GM21423 (cell line): ENCODE measurements around the gene FARP2.
"Not testable (repeated sequence)": the region's sequence is repeated elsewhere in the genome, so short reads cannot be mapped to it uniquely, and the experiment has no call there.

Source experiments
- ATAC-seq: cut with Tn5 transposase; IDR thresholded peaks from one replicate; pipeline ENCODE4 v1.9.1; 2021; ENCODE audit warnings: mild to moderate bottlenecking, moderate library complexity; ENCODE audit not compliant: unreplicated experiment

Gene FARP2

DNA sequence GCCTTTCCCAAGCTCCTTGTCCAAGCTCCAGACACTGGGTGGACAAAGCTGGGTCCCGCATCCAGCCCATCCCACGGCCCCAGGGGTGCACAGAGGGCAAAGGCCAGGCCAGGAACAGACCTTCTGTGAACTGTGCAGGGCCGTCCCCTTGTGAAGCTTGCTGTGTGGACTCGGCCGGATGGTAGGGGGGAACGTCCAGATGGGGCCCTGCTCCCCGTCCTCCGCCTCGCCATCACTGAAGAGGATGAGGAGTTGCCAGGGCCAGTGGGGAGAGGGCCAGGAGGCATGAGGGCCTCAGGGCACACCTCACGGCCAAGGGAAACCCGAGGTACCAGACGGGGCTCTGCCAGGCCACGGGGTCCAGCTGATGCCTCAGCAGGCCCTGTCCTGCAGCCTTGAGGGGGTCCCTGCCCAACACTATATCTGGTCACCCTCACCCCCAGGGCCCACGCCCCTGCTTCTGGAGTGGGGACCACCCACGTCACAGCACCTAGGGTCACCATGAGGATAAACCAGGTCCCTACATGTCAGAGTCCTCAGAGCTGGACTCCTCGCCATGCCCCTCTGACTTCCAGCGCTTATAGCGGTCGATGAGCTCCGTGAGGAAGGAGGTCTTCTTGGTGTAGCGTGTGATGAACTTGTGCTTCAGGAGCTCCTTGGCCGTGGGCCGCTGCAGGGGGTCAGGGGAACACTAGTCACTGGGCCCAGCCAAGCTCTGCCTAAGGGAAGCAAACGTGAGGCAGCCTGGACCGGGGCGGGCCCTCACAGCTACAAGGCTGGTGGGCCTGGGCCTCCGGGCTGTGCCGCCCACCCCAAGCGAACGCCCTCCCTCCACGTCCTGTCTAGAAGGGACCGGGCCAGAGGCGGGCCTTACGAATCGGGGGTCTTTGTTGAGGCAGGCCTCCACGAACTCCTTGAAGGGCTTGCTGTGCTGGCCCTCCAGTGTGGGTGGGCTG lies 142.3 kb downstream of the FARP2 start:
- ATAC-seq, result no peak

DNA sequence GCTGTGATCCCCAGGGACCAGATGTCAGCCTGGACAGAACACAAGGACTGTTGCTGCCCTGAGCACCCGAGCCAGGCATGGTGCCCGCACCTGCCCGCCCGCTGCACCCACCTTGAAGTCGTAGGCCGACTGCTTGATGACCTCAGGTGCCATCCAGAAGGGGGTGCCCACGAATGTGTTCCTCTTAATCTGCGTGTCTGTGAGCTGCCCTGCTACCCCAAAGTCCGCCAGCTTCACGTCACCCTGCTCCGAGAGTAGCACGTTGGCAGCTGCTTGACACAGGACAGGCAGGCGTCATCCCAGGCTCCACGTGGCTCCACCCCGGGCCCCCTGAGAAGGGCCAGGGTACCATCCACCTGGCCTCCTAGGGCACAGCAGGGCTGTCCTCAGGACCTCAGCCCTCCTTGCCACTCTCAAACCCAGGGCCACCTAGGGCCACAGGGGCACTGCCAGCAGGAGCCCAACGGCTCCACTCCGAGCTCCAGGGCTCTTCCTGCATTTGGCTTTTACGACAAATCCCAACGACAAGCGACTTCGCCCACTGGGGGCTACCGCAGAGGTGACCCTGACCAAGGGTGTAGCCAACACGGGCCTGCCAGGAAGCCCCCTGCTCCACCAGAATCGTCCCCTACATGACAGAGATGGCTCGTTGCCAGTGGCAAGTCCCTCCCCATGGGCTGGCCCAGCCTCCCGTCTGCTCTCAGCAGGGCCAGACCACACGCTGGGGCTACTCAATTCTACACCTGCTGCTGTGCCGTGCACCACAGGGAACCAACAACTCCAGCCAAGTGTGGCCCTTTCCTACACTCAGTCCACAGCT lies 143.3 kb downstream of the FARP2 start:
- no peak for ATAC-seq

DNA sequence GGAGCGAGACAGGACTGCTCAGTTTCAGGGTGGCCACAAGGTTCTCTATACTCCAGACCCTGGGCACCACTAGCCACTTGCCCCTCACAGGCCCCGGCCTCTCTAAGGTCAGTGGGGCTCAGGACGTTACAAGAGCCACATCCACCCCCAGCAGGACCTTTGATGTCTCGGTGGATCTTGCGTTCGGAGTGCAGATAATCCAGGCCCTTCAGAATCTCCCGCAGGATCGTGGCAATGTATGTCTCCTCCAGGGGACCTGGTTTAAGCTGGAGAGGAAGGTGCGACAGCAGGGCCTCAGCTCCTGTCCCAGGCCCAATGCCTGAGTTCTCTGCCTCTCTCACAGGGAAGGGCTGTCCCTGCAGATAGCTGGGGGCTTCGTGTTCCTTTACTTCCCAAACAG lies 143.9 kb downstream of the FARP2 start:
- no peak for ATAC-seq

DNA sequence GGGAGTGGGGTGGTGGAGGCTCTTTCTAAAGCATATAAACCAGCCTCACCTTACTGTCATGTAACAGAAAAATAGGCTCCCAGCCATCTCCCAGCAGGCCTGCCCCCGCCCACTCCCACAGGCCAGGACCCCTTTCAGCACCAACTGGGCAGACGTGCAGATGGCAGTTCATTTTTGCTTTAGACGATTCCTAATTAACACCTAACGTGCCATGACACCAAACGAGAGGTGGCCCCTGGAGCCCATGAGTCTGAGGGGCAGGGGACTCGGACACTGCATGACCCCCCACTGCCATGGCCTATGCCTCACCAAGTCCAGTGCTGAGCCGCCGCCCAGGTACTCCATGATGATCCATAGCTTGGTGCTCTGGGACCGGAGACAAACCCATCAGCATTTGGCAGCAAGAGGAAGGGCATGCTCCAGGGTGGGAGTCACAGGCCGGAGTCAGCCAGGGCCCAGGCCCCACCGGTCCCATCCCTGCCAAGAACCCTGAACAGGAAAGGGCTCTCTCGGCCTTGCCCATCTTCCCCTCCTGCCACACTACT lies 144.4 kb downstream of the FARP2 start:
- no peak for ATAC-seq

DNA sequence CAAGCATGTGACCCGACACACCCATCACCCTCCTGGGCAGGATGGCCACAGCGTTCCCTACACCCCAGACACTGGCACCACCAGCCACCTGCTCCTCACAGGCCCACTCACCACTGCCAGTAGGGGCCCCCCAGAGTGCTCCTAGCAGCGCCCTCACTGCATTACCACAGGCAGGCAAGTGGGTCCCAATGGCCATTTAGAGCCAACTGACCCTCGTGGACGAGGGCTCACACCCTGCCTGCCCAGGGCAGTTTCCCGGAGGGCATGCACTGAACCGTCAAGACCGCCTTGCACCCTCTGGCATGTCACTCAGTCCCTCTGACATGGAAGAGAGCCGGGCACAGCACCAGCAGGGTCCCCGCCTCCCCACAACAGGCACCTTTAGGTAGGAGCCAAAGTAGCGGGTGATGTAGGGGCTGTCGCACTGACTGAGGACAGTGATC lies 145.0 kb downstream of the FARP2 start:
- no peak for ATAC-seq

DNA sequence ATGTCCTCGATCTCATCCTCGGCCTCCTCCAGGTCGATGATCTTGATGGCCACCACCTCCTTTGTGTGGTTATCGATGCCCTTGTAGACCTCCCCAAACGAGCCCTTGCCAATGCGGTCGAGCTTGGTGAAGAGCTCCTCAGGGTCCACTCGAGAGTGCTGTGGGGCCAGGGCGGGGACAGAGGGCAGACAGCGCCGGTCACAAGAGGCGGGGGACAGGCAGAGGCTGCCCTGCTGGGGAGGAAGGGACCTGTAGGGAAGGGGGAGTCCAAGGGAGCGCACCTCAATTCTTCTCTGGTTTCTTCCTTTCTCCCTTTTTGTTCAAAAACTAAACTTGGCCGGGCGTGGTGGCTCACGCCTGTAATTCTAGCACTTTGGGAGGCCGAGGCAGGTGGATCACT lies 145.5 kb downstream of the FARP2 start:
- ATAC-seq, result no peak

DNA sequence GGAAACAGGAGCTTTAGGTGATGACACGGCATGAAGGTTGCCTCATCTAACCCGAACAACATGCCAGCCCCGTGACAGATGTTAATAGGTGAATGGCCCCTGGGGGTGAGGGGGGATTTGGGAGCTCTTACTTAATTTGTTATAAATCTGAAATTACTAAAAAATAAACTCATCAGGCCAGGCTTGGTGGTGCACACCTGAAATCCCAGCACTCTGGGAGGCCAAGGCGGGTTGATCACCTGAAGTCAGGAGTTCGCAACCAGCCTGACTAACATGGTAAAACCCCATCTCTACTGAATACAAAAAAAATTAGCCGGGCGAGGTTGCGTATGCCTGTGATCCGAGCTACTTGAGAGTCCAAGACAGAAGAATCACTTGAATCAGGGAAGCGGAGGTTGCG lies 146.2 kb downstream of the FARP2 start:
- no peak for ATAC-seq

DNA sequence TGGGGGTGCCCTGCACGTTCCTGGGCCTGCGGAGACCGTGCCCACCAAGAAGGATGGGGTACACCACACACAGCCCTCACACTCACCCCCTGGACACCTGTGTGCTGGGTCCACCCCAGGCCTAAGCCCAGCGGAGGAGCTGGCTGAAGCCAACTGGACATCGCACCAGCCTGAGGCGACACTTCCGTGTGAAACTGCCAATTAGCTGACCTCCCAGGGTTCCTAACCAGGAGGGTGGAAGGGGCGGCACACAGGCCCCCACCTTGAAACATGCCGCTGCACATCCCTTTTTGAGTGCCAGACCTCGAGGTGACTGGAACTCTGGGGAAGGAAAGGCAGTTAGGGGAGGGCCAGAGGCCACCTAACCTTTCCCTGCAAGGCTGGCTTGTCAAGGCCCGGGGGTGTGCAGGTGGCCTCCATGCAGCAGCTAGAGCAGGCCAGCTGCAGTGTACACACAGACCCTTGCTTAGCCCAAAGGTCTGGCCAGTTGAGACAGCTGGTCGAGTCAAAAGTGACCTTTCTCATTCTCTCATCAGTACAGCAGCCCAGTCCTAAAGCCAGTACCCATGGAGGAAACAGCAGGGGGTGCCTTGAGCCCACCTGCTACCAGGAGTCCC lies 147.8 kb downstream of the FARP2 start:
- ATAC-seq, result no peak

DNA sequence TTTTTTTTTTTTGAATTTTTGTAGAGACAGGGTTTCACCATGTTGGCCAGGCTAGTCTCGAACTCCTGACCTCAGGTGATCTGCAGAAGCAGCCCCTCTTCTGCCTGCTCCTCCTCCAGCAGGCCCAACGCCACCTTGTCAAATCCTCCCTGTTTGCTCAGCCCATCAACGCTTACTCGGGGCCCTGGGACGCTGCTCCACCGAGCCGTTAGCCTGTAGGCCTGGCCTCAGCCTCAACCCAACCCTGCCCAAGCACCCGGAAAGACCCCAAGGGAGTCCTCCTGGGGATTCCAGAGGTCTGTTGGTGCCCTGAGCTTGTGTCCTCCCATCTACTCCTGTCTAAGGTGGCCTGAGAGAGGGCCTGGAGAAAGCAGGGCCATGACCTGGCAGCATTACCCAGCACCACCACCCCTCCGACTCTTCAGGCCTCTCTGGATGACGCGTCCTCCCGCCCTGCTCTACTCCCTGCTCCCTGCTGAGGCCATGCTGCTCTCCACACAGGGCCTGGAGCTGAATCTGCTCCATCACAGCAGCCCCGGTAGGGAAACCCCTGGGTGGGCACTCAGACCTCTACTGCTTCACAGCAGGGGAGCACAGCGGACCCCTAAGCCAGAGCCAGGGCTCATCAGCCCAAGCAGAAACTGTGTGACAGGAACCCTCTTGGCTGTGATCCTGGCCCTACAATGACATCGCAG lies 149.1 kb downstream of the FARP2 start:
- ATAC-seq, result no peak

DNA sequence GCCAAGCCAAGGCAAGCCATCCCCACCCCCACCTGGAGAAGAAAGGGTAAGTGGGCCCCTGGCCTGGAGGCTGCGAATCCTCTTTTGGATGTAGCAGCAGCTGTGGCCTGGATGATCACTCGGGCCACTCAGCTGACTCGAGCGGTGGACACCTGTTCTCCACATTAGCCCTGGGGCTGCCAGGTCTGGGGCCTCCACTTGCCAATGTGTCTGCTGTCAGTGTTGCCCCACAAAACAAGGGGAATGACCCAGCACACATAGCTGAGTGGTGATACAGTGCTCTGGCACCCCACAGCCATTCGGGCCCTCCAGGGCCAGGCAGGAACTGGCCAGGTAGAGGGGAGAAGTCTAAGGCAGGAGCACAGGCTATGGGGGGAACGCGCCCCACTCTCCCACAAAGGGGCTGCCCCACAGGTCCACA lies 149.7 kb downstream of the FARP2 start:
- ATAC-seq, result no peak

DNA sequence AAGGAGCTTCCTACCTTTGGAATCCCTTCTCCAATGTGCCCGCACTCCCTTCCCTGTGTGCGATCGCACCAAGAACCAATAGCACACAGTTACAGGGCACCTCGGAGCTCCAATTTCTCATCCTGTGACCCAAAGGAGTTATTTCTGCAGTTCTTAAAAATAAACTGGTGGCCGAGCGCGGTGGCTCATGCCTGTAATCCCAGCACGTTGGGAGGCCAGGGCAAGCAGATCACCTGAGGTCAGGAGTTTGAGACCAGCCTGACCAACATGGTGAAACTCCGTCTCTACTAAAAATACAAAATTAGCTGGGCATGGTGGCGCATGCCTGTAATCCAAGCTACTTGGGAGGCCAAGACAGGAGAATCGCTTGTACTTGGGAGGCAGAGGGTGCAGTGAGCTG lies 150.2 kb downstream of the FARP2 start:
- ATAC-seq, result not testable (repeated sequence)

DNA sequence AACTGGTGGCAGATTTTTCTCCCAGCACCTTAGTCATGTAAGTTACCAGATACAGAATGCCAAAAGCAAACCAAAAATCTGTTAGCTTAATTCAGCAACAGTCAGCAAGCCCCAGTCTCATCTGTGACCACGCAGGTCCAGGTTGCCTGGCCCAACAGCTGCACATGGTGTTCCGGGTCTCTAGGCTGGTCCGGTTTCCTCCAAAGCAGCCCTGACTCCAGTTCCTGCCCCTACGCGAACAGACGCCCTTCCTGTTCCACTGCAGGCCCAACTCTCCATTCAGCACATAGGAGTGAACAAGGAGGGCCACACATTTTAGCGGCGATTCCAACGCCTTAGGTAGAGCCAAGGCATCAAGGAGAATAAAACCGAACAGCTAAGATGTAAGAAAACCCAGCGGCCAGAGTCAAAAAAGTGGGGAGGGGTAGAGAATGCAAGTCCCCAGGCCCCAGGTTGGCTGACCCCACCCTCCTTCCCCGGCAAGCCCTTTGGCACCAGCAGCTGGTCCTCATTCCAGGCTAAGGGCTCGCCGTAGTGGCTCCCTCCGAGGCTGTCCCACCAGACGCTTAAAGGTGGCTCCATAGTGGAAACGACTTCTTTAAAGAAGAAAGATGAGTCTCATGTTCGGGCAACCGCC lies 150.8 kb downstream of the FARP2 start:
- ATAC-seq, result no peak

DNA sequence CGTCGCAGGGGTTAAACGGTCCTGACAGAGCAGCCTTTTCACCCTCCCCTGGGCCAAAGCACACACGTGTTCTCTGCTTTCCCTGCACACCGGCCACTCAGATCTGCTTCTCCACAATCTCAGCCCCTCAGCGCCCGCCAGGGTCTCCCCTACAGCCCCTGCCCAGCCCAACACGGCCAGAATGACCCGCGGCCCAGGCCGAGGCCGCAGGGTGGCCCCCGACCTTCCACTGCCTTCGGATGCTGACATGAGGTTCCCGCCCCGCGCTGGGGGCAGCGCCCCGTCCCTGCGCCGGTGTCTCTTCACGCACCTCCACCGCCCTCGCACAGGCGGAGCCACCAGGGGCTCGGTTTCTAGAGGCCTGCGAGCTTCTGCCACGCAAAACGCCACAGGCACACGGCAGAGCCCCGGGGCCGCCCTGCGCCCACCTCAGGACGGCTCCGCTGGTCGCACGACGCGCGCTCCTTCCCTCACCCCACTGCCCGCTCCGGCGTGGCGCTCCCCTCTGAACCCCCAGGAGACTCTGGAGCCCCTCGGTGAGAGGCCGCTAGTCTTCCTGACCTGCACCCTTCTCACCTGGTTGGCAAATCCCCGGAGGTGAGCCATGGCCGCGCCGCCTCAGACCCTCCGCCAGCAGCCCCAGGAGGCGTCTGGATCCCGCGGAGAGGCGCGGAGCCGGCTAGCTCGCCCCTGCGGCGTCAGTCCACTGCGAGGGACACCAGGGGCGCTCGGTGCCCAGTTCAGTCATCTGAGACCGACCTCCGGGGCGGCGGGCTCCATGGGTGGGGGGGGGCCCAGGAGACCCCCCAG lies 151.6 kb downstream of the FARP2 start:
- peak; percentile 34 for ATAC-seq

DNA sequence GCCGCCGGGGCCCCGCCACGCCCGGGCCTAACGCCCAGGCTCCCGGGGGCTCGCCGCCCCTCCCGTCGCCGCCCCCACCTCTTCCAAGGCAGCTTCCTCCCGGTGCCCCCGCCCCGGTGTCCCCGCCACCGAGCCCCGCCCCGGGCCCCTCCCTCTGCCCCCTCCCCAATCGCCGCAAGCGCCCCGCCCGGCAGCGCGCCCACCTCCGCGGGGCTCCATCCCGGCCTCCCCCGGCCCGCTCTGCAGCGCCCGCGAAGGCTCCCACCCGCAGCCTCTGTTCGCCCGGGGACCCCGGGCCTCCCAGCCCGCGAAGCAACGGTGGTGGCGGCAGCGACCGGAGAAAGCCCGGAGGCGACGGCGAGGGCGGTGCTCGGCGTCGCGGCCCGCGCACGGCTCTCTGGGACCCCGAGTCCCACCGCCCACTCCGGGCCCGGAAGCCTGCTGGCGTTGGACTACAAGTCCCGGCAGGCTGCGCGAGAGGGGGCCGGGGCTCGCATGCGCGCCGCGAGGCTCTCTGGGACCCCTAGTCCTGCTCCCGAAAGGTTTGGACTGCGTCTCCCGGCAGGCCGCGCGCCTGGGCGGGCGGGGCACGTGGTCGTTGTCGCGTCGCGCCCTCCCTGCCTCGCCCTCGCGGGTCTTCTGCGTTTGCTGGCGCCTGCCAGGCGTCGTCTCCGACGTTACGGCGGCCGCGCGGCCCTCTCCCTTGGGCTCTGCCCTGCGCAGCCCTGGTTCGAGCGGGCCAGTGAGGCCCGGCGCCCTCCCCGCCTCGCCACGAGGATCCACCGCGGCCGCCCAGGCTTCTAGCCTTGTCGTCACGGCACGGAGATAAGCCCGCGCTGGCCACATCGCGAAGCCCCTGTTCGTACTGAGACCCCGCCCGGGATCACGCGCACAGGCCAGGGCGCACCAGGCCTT lies 152.4 kb downstream of the FARP2 start, which contains the start of gene STK25:
Gene STK25, minus strand, starts transcription at position 345 of the 915 bp plus-strand sequence. CDS start 549 bp downstream, outside the sequence.
- peak; percentile 91 for ATAC-seq

DNA sequence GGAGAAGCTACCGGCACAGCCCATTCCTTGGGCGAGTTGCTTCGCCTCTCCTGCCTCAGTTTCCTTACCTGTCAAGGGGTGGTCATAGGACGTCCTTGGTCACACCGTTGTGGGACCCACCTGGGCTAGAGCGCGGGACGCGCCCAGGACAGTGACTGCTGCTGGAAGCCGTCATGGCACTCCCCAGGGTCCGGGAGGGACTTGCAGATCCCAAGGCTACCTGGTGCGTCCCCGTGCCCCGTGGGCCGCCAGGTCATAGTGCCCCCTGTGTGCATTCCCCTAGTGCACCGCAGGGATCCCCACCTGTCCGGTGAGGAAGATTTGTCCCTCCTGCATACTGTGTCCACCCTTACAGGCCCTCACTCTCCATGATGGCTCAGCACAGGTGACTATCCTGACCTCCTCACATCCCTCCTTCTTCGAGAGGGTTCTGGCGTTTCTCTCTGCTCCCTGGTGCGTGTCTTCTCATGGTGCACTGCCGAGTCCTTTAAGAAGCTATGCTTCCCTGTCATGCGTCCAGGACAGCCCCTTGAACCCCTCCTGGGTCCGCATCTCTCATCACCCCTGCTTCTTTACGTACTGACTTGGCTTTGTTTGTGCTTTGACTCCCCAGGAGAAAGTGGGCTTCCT lies 153.2 kb downstream of the FARP2 start:
- ATAC-seq, result no peak

DNA sequence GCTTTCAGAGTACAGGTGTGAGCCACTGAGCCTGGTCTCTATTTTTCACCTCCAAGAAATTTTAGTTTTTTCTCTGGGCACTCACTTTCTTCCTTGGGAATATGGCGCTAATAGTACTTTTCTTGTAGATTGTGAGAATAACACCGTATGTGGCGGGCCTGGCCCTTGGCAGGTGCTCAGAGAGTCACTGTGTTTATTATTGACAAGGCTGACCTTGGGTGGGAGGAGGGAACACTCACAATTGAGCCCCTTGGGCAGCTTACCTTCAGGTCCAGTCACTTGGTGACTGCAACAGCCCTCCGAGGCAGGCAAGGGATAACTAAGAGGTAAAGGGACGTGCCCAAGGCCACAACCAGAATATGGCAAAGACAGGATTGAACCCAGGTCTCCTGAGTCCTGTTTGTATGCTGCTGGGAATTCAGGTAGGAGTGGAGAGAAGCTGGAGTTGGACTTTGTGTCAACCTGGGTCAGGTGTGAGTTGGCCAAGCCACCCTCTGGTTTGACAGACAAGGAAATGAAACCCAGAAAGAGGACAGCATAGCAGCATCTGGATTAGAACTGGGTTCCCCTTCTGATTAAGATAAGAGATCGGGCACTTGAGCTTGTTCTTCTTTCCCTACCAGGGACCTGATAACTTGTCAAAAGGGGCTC lies 155.1 kb downstream of the FARP2 start:
- no peak for ATAC-seq

DNA sequence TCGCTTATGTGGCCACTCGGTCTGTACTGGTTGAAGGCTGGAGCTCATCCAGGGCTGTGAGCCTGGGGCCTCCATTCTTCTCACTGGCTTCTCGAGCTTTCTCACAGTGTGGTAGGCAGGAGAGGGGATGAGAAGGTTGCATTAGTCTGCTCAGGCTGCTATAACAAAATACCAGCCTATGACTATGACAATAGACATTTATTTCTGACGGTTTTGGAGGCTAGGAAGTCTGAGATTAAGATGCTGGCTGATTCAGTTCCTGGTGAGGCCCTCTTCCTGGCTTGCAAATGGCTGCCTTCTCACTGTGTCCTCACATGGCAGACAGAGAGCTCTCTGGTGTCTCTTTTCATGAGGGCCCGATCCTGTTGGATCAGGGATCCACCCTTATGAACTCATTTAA lies 158.5 kb downstream of the FARP2 start:
- ATAC-seq, result no peak
